Aorta (tissue), 5 donors: ENCODE data around the gene EHD2. TPM values are rescaled to one million over a fixed set of nuclear protein-coding genes. Genes with fewer than 3 reads are reported as not detected.

Source experiments
- ATAC-seq: fragments of 200-7000 bp; cut with Tn5 transposase; one replicate; pipeline ENCODE4 v1.9.1; 2022; ENCODE audit warnings: moderate library complexity; ENCODE audit not compliant: low FRiP score
- DNase-seq, 2 donors: peaks; one replicate each; pipeline ENCODE4 v3.0.0-alpha.2; 2020
- H3K27ac ChIP-seq, 2 donors: one replicate each; pipeline ENCODE4 v1.5.1; 2013; ENCODE audit warnings: low read length in 2 of 2, mild to moderate bottlenecking in 2 of 2, moderate library complexity in 2 of 2, control low read depth in 1 of 2, inconsistent platforms in 1 of 2, low read depth in 1 of 2
- H3K27me3 ChIP-seq, 2 donors: one replicate each; pipeline ENCODE4 v1.6.1; 2013; ENCODE audit warnings: control low read depth in 1 of 2, low read length in 1 of 2, mild to moderate bottlenecking in 1 of 2, moderate library complexity in 1 of 2; ENCODE audit not compliant: insufficient read depth in 2 of 2, control insufficient read depth in 1 of 2
- H3K36me3 ChIP-seq, 2 donors: one replicate each; pipeline ENCODE4 v1.6.1; 2013; ENCODE audit warnings: control low read depth in 1 of 2, low read length in 1 of 2, mild to moderate bottlenecking in 1 of 2; ENCODE audit not compliant: insufficient read depth in 2 of 2, control insufficient read depth in 1 of 2
- H3K4me1 ChIP-seq, 2 donors: one replicate each; pipeline ENCODE4 v1.6.1; 2013; ENCODE audit warnings: low read length in 2 of 2, control low read depth in 1 of 2, mild to moderate bottlenecking in 1 of 2, moderate library complexity in 1 of 2; ENCODE audit not compliant: insufficient read depth in 2 of 2, control insufficient read depth in 1 of 2
- H3K4me3 ChIP-seq, 2 donors: one replicate each; pipeline ENCODE4 v1.5.1; 2013; ENCODE audit warnings: low read length in 2 of 2, control low read depth in 1 of 2, mild to moderate bottlenecking in 1 of 2
- H3K9me3 ChIP-seq: one replicate; pipeline ENCODE4 v1.6.1; 2013; ENCODE audit warnings: mild to moderate bottlenecking, low read length; ENCODE audit not compliant: control insufficient read depth
- WGBS, 2 donors: extraction: QIAGEN DNeasy Blood & Tissue Kit; methylation state at CpG; one replicate each; pipeline ENCODE4 v1.1.7; 2013; 5-methylcytosine and 5-hydroxymethylcytosine counted together
- intact Hi-C, 2 donors: fragments of 100-400 bp; cut with DNase I; formaldehyde crosslinking; loops; one replicate each; pipeline versions ENCODE4 v1.14.2 to v1.15.0; 2022
- polyA plus RNA-seq, 2 donors: library from polyadenylated mRNA; stranded (reverse); fragments of 200-250 nt; gene quantifications; one replicate each; pipeline ENCODE4 v1.2.3, GENCODE V29; 2013
- total RNA-seq, 2 donors: library from RNA; stranded (reverse); fragmentation: NEBNext Ultra II Directional; extraction: Animal tissue kit (Norgen Biotek cat#: 25700); gene quantifications; one replicate each; pipeline ENCODE4 v1.2.1, GENCODE V29; 2021
- donor health status: healthy with polysubstance abuse.
- donor health status: Bipolar disorder and iron deficiency.
- donor health status: DM: no; HTN: no; CAD: no.
- donor health status: DM: no; HTN: no; CAD: no.
- donor health status: DM: yes; HTN: yes; CAD: no.

EHD2 gene
- total and polyA plus RNA-seq, 4 donors: 38.4 to 189 (median 145) TPM

DNA sequence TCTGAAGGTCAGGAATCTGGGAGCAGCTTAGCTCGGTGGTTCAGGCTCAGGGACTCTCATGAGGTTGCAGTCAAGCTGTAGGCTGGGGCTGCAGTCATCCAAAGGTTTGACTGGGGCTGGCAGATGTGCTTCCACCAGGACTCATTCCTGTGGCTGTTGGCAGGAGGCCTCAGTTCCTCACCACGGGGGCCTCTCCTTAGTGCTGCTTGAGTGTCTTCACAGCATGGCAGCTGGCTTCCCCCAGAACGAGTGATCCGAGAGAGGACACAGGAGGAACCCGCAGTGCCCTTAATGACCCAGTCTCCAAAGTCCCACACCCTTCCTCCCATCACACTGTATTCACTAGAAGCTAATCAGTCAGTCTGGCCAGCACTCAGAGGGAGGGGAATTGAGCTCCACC is 38.7 kb upstream of the EHD2 start:
- Histone ChIP-seq H3K36me3 (no peaks in the 10 kb centered on the region), H3K27me3 (no peaks in the 10 kb centered on the region), H3K9me3 (no peaks in the 10 kb centered on the region), H3K27ac (no peak overlapping the region), H3K4me3 (no peak overlapping the region), H3K4me1 (no peaks in the 10 kb centered on the region)
- no peak for DNase-seq
- no peak for ATAC-seq
- WGBS, 2 donors: 69 to 89% methylated on average over 5 of the region's 5 CpGs
- intact Hi-C loops: no loop called here

DNA sequence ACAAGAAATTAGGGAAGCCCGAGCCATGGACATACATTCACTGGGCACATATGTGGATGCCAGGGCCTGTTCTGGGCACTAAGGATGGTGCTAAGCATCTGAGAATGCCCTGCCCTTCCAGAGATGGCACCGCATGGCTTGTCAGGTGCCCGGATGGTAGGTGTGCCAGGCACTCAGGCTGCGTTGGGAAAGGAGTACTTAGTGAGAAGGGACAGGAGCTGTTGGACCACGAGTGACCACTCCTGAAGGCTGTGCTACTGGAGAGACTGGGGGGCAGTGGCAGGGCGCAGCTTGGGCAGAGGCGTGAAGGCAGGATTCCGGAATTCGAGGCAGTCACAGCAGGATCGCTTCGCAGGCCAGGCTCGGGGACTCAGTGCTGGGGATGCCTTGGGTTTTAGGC is 38.0 kb upstream of the EHD2 start:
- 92 to 93% methylated on average over 12 of the region's 12 CpGs for whole genome bisulfite sequencing, 2 donors
- Histone ChIP-seq H3K9me3 (no peaks in the 10 kb centered on the region), H3K27ac (no peak overlapping the region), H3K27me3 (no peaks in the 10 kb centered on the region), H3K4me3 (no peak overlapping the region), H3K36me3 (peaks cover 0 to 3% of the 10 kb centered on the region in 2 donors), H3K4me1 (no peaks in the 10 kb centered on the region)
- ATAC-seq (no peak), DNase-seq (no peak)
- intact Hi-C loops: no loop called here

DNA sequence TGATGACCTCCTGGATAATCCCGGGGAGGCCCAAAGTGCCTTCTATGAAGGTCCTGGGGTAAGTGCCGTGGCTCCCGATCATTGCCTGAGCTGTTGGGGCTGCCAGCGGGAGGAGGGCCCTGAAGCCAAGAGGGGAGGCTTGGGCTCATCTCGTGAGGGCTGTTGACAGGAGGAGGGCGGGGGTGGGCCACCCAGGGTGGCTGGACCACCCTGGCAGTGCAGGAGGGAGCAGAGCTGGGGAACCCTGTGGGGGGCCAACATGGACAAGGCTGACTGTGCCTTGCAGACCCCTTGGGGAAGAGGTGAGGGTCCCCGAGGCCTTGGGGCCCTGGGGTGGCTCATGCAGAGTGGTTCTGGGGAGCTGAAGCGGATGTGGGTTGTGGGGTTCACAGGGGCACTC is 37.4 kb upstream of the EHD2 start:
- ATAC-seq (peak; percentile 13), DNase-seq (no peak)
- H3K27ac ChIP-seq: no peak overlapping the region
- intact Hi-C loops: no loop called here
- H3K4me1 ChIP-seq: no peaks in the 10 kb centered on the region
- no peak overlapping the region for H3K4me3 ChIP-seq
- H3K9me3 ChIP-seq: no peaks in the 10 kb centered on the region
- 78 to 85% methylated on average over 8 of the region's 8 CpGs for WGBS, 2 donors
- H3K27me3 ChIP-seq: no peaks in the 10 kb centered on the region
- H3K36me3 ChIP-seq: peaks cover 0 to 8% of the 10 kb centered on the region in 2 donors

DNA sequence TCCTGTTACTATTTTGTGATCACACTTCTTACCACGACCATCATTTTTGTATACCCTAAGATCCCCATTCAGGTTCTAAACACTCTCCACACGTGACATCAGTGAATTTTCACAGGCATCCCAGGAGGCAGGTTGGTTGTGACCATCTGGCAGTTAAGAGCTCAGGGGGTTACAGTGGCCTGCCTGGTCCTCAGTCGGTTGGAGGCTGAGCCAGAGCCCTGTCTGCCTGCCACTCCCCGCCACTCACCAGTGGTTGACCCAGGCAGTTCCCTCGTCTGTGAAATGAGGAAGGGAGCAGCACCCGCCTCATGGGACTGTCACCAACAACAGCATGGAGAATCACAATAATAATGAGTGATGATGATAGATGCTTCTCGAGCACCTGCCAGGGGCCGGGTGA is 36.4 kb upstream of the EHD2 start:
- H3K27me3 ChIP-seq: no peaks in the 10 kb centered on the region
- peaks cover 0 to 8% of the 10 kb centered on the region in 2 donors for H3K36me3 ChIP-seq
- no peaks in the 10 kb centered on the region for H3K9me3 ChIP-seq
- 83 to 85% methylated on average over 8 of the region's 8 CpGs for WGBS, 2 donors
- intact Hi-C loops: no loop called here
- H3K4me3 ChIP-seq: no peak overlapping the region
- ATAC-seq (no peak), DNase-seq (no peak)
- no peaks in the 10 kb centered on the region for H3K4me1 ChIP-seq
- H3K27ac ChIP-seq: no peak overlapping the region

- Histone ChIP-seq H3K27ac (no peak overlapping the region), H3K4me3 (no peak overlapping the region), H3K36me3 (peaks cover 0 to 8% of the 10 kb centered on the region in 2 donors), H3K4me1 (no peaks in the 10 kb centered on the region), H3K9me3 (no peaks in the 10 kb centered on the region), H3K27me3 (no peaks in the 10 kb centered on the region)
- WGBS, 2 donors: 85 to 93% methylated on average over 25 to 30 of the region's 30 CpGs
- intact Hi-C loops: no loop called here
- no peak for DNase-seq
- no peak for ATAC-seq
Measured at GRCh38 chr19:47679251-47679900, 33.8 kb upstream of the EHD2 start.

DNA sequence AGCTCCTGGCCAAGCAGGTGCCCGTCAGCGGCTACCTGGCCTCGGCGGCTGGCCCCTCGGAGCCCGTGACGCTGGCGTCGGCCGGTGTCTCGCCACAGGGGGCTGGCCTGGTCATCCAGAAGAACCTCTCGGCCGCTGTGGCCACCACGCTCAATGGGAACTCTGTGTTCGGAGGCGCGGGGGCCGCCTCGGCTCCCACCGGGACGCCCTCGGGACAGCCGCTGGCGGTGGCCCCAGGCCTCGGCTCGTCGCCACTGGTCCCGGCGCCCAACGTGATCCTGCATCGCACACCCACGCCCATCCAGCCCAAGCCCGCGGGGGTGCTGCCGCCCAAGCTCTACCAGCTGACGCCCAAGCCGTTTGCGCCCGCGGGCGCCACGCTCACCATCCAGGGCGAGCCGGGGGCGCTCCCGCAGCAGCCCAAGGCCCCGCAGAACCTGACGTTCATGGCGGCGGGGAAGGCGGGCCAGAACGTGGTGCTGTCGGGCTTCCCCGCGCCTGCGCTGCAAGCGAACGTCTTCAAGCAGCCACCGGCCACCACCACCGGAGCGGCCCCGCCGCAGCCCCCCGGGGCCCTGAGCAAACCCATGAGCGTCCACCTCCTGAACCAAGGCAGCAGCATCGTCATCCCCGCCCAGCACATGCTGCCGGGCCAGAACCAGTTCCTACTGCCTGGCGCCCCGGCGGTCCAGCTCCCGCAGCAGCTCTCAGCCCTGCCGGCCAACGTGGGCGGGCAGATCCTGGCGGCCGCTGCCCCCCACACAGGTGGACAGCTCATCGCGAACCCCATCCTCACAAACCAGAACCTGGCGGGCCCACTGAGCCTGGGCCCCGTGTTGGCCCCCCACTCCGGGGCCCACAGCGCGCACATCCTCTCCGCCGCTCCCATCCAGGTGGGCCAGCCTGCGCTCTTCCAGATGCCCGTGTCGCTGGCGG is 33.0 kb upstream of the EHD2 start:
- WGBS, 2 donors: 96 to 97% methylated on average over 75 to 90 of the region's 90 CpGs
- intact Hi-C loops: no loop called here
- Histone ChIP-seq H3K27me3 (no peaks in the 10 kb centered on the region), H3K27ac (no peak overlapping the region), H3K36me3 (peaks cover 0 to 8% of the 10 kb centered on the region in 2 donors), H3K9me3 (no peaks in the 10 kb centered on the region), H3K4me1 (no peaks in the 10 kb centered on the region), H3K4me3 (no peak overlapping the region)
- ATAC-seq (no peak), DNase-seq (no peak)

DNA sequence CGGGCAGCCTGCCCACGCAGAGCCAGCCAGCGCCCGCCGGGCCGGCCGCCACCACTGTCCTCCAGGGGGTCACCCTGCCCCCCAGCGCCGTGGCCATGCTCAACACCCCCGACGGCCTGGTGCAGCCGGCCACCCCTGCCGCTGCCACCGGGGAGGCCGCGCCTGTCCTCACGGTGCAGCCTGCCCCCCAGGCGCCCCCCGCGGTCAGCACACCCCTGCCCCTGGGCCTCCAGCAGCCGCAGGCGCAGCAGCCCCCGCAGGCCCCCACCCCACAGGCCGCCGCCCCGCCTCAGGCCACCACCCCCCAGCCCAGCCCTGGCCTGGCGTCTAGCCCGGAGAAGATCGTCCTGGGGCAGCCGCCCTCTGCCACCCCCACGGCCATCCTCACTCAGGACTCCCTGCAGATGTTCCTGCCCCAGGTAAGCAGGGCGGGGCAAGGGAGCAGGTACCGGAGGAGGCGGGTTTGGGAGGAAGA is 32.3 kb upstream of the EHD2 start:
- intact Hi-C loops: no loop called here
- Histone ChIP-seq H3K4me1 (no peaks in the 10 kb centered on the region), H3K27ac (no peak overlapping the region), H3K4me3 (no peak overlapping the region), H3K9me3 (no peaks in the 10 kb centered on the region), H3K27me3 (no peaks in the 10 kb centered on the region), H3K36me3 (peaks cover 0 to 8% of the 10 kb centered on the region in 2 donors)
- 90 to 92% methylated on average over 20 to 34 of the region's 34 CpGs for WGBS, 2 donors
- DNase-seq: no peak
- ATAC-seq: no peak

- H3K36me3 ChIP-seq: peaks cover 0 to 8% of the 10 kb centered on the region in 2 donors
- intact Hi-C loops: no loop called here
Measured at GRCh38 chr19:47681388-47681787, 31.8 kb upstream of the EHD2 start.

More at GRCh38 chr19:47681388-47681787, 31.8 kb upstream of the EHD2 start:
- Histone ChIP-seq H3K4me3 (no peak overlapping the region), H3K27me3 (no peaks in the 10 kb centered on the region), H3K27ac (no peak overlapping the region), H3K4me1 (no peaks in the 10 kb centered on the region), H3K9me3 (no peaks in the 10 kb centered on the region)
- ATAC-seq (peak; percentile 27), DNase-seq (no peak)
- WGBS, 2 donors: 83 to 86% methylated on average over 6 of the region's 6 CpGs
